VCaP (cell line): ENCODE results near the gene SAPCD2.

Experiments used
- H3K27ac ChIP-seq: fragments of 450-650 bp; 2 replicates; pipeline ENCODE4 v1.5.1; 2017
- TF ChIP-seq, protein P1 (sequence below): fragments of 450-650 bp; conservative IDR thresholded peaks from 2 replicates; pipeline ENCODE4 v1.5.1; 2017; ENCODE audit warnings: mild to moderate bottlenecking, moderate library complexity

SAPCD2 gene

GRCh38 chr9:137103206-137103999 lies 33.0 kb upstream of the SAPCD2 start:
- TF ChIP-seq, protein P1, sequence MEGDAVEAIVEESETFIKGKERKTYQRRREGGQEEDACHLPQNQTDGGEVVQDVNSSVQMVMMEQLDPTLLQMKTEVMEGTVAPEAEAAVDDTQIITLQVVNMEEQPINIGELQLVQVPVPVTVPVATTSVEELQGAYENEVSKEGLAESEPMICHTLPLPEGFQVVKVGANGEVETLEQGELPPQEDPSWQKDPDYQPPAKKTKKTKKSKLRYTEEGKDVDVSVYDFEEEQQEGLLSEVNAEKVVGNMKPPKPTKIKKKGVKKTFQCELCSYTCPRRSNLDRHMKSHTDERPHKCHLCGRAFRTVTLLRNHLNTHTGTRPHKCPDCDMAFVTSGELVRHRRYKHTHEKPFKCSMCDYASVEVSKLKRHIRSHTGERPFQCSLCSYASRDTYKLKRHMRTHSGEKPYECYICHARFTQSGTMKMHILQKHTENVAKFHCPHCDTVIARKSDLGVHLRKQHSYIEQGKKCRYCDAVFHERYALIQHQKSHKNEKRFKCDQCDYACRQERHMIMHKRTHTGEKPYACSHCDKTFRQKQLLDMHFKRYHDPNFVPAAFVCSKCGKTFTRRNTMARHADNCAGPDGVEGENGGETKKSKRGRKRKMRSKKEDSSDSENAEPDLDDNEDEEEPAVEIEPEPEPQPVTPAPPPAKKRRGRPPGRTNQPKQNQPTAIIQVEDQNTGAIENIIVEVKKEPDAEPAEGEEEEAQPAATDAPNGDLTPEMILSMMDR, result no peak
- no peak overlapping the region for H3K27ac ChIP-seq

DNA sequence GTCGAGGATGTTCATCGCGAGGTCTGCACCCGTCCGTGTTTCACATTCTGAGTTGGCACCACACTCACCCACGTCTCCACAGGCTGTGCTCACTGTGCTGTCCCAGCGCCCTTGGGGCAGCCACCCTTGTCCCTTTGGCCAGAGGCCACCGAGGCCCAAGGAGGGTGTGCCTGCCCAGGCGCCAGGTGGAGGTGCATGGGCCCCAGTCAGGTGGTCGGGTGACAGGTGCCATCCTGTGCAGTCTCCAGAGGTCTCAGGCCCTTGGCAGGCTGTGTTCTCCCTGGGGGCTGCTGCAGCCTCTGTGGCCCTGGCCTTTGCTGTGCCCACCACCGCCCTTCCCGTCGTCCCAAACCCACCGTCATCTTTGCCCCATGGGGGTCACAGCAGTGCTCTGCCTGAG lies 28.9 kb upstream of the SAPCD2 start:
- TF ChIP-seq, protein P1, result no peak
- no peak overlapping the region for H3K27ac ChIP-seq

- TF ChIP-seq, protein P1, result no peak
- no peak overlapping the region for H3K27ac ChIP-seq
Measured at GRCh38 chr9:137097761-137098462, 27.6 kb upstream of the SAPCD2 start.

DNA sequence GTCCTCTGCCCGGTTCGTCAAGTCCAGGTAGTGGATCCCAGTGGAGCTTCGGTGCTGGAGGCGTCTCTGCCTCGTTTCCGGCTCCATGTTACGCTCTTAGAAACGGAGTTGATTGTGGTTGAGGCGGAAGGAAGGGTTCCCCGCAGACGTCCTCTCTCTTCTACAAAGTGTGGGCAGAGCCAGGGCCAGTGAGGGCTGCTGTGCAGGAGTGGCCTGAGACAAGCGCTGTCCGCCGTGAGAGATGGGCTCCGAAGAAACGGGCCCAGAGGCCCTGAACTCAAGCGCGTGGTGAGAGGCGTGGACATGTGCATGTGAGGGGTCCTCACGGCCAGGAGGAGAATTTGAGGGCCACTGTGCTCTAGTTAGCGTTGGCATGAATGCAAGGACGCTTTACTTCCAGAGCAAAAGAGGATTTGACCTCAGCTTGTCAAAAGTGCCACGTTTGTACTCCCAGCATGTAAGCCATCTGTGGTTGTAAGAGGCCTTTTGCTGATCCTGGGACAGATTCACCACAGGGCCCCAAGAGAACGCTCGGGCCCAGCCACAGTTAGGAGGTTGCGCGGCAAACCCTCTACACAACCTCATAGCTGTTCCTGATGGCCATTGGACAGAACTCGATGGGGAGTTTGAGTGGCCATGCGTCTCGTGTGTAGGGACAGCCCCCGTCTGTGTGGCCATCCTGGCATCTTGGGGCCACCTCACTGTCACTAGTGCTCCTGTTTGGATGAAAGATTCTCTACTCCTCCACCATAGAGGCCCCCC lies 26.6 kb upstream of the SAPCD2 start:
- no peak overlapping the region for H3K27ac ChIP-seq
- TF ChIP-seq, protein P1, result no peak

DNA sequence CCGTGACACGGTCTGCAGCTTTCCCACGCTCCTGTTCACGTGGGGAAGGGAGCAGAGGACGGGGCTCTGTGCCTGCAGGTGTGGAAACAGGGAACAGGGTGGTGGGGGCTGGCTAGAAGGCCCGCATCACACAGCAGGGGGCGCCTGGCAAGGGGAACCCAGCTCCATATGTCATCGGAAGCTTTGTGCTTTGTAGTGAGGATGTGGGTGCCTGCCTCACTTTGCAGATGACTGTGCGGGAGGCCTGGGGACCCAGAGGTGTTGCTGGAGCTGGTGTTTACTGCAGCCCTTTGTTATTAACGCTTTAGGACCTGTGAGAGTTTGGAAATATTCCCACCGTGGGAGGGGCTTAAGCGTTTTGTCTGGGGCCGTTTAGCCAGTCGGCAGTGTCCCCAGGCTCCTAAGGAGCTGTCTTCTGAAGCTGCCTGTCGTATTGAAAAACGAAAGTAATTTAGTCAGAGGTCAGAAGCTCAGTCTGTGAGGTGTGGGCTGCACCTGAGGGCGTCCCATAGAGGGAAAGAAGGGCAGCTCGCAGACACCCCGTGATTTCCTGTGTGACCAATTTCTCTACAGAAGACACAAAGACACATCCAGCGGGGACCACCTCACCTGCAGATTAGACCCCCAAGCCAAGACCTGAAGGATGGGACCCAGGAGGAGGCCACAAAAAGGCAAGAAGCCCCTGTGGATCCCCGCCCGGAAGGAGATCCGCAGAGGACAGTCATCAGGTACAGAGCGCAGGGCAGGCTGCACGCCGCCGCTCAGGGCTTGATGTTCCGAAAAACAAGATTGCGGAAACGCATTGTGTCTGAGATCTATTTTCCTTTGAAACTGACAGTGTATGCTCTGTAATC lies 25.5 kb upstream of the SAPCD2 start:
- TF ChIP-seq, protein P1, result peak; percentile 21
- no peak overlapping the region for H3K27ac ChIP-seq

GRCh38 chr9:137089232-137089947 lies 19.0 kb upstream of the SAPCD2 start:
- peak overlapping the region; percentile 100; the same call in 1 of the 2 replicates for H3K27ac ChIP-seq
- TF ChIP-seq, protein P1, result no peak
